Vagina (tissue), 2 donors: Measurements from ENCODE around the gene CYB561A3.

Source experiments
- CTCF ChIP-seq, 3 experiments: fragments of 450-650 bp in 2 of 3; fragments of 200-600 bp in 1 of 3; sonication (generic) in 1 of 3; IDR thresholded peaks; one replicate each; pipeline ENCODE4 v1.5.1; 2017 to 2019; ENCODE audit warnings: antibody characterized with exemption in 3 of 3, mild to moderate bottlenecking in 2 of 3, moderate library complexity in 2 of 3
- POLR2A ChIP-seq, 2 donors: fragments of 450-650 bp; IDR thresholded peaks; one replicate each; pipeline ENCODE4 v1.6.1; 2017; ENCODE audit warnings: antibody characterized with exemption in 2 of 2, mild to moderate bottlenecking in 2 of 2, moderate library complexity in 2 of 2

- TF ChIP-seq CTCF (IDR thresholded peaks at IDR 0.05) (no peak), POLR2A (IDR thresholded peaks at IDR 0.05) (no peak)
Measured at GRCh38 chr11:61352038-61352437, 9.6 kb downstream of the CYB561A3 start.
